ENCODE data around the gene TSEN2.

The TSEN2 gene

DNA sequence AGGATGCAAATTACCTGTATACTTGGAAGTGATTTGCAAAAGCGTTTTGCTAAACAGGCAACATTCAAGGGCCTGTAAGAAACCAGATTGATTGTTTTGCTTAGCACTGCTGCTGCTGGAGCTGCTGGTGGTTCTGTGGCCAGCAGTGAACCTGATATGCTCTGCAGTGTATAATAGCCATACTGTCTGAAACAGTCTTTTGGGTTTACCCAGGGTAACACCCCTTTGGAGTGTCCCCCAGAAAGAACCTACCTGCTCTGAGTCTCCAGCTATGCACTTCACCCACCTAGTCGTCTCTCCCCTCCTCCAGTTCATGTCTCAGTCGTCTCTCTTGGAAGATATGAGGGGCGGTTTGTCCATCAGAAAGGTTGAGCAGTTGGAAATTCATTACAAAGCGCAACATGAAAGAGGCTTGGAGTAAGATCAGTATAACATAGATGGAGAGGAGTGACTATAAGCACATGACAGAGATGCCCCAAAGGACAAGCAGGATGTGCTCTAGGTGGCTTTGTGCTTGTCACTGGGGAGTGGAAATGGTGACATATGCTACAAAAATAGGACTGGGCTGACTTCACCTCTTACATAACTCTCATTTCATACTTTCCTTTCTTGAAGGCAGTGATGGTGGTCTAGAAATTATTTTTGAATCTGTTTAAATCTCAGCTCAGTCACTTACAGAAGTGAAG is 76.4 kb downstream of the TSEN2 start:
- DNase-seq (ENCODE audit: low spot score), result no peak
- H4K8ac ChIP-seq (ENCODE audit: low read depth, low read length), result no peak overlapping the region
- peaks cover 0 to 3% of the 10 kb centered on the region in 2 donors for H3K9me3 ChIP-seq (replicated peaks in 1 of 2; ENCODE audit: control insufficient read depth in 2 of 2, insufficient read depth in 1 of 2, low read depth in 1 of 2, low read length in 2 of 2)
- peaks cover 0 to under 1% (median 0%) of the 10 kb centered on the region in 3 experiments for H3K27me3 ChIP-seq (ENCODE audit: control insufficient read depth in 3 of 3, insufficient read depth in 3 of 3, low read depth in 1 of 3, low read length in 3 of 3)
- H2AFZ ChIP-seq (ENCODE audit: low read length), result no peak overlapping the region
- peaks cover 8% of the 10 kb centered on the region for H3K79me1 ChIP-seq (ENCODE audit: low read depth, low read length)
- no CpG with 5 or more reads among the region's 5 CpGs for WGBS, 2 donors (ENCODE audit: extremely low coverage in 2 of 2, insufficient read length in 2 of 2, insufficient replicate concordance in 1 of 2)
- no peak overlapping the region for H3K27ac ChIP-seq (replicated peaks; ENCODE audit: low read length)
- no peak overlapping the region for H3K4ac ChIP-seq (ENCODE audit: low read length)
- no peak overlapping the region for H2BK5ac ChIP-seq (ENCODE audit: low read length)
- H2BK15ac ChIP-seq (ENCODE audit: low read length), result no peak overlapping the region
- no peak overlapping the region for H4K91ac ChIP-seq (ENCODE audit: low read depth, low read length, poor library complexity)
- no peak overlapping the region for H2BK12ac ChIP-seq (ENCODE audit: low read length)
- peaks cover 7 to 28% of the 10 kb centered on the region in 2 donors for H3K4me1 ChIP-seq (ENCODE audit: control insufficient read depth in 2 of 2, insufficient read depth in 1 of 2, low read depth in 1 of 2, low read length in 2 of 2)
- H3K9ac ChIP-seq (ENCODE audit: low read depth, low read length, poor library complexity), result no peak overlapping the region
- no peak overlapping the region for H3K23ac ChIP-seq (ENCODE audit: low read depth, low read length, poor library complexity)
- H3K4me2 ChIP-seq (ENCODE audit: insufficient read depth, low read length, poor library complexity, severe bottlenecking), result no peak overlapping the region
- H2BK120ac ChIP-seq (ENCODE audit: low read depth, low read length), result no peak overlapping the region
- no peak overlapping the region for H3K18ac ChIP-seq (ENCODE audit: low read length)
- no peaks in the 10 kb centered on the region for H3K36me3 ChIP-seq (replicated peaks in 1 of 2; ENCODE audit: control insufficient read depth in 2 of 2, insufficient read depth in 2 of 2, low read length in 2 of 2)
- H3K4me3 ChIP-seq (ENCODE audit: low read length in 2 of 2), result no peak overlapping the region
- no peak overlapping the region for H2AK5ac ChIP-seq (ENCODE audit: low read depth, low read length)
- H3K14ac ChIP-seq (ENCODE audit: low read length), result no peak overlapping the region

DNA sequence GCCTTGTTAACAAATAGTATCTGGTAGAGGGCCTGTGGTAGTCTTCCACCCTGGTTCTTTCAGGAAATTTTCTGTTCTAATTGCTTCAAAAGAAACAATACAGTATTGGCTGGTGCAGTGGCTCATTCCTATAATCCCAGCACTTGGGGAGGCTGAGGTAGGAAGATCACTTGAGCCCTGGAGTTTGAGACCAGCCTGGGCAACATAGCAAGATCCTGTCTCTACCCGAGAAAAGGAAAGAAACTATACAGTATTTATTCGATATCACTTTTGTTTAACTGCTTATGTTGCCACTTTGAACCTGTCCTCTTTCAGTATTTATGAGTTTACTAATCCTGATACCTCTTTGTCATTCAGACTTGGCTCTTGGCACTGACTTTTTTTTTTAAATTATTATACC is 77.1 kb downstream of the TSEN2 start:
- Histone ChIP-seq H3K4me3 (ENCODE audit: low read length in 2 of 2) (no peak overlapping the region), H2AK5ac (ENCODE audit: low read depth, low read length) (no peak overlapping the region), H3K27me3 (ENCODE audit: control insufficient read depth in 3 of 3, insufficient read depth in 3 of 3, low read depth in 1 of 3, low read length in 3 of 3) (no peaks in the 10 kb centered on the region), H3K14ac (ENCODE audit: low read length) (no peak overlapping the region), H3K36me3 (replicated peaks in 1 of 2; ENCODE audit: control insufficient read depth in 2 of 2, insufficient read depth in 2 of 2, low read length in 2 of 2) (no peaks in the 10 kb centered on the region), H3K4me1 (ENCODE audit: control insufficient read depth in 2 of 2, insufficient read depth in 1 of 2, low read depth in 1 of 2, low read length in 2 of 2) (peaks cover 7 to 28% of the 10 kb centered on the region in 2 donors), H3K9me3 (replicated peaks in 1 of 2; ENCODE audit: control insufficient read depth in 2 of 2, insufficient read depth in 1 of 2, low read depth in 1 of 2, low read length in 2 of 2) (peaks cover 0 to 9% of the 10 kb centered on the region in 2 donors), H3K23ac (ENCODE audit: low read depth, low read length, poor library complexity) (no peak overlapping the region), H2BK120ac (ENCODE audit: low read depth, low read length) (no peak overlapping the region), H4K8ac (ENCODE audit: low read depth, low read length) (no peak overlapping the region), H2AFZ (ENCODE audit: low read length) (no peak overlapping the region), H2BK5ac (ENCODE audit: low read length) (no peak overlapping the region), H3K27ac (replicated peaks; ENCODE audit: low read length) (no peak overlapping the region), H2BK15ac (ENCODE audit: low read length) (no peak overlapping the region), H2BK12ac (ENCODE audit: low read length) (no peak overlapping the region), H3K18ac (ENCODE audit: low read length) (no peak overlapping the region), H3K4me2 (ENCODE audit: insufficient read depth, low read length, poor library complexity, severe bottlenecking) (no peak overlapping the region), H3K4ac (ENCODE audit: low read length) (no peak overlapping the region), H4K91ac (ENCODE audit: low read depth, low read length, poor library complexity) (no peak overlapping the region), H3K79me1 (ENCODE audit: low read depth, low read length) (peaks cover 8% of the 10 kb centered on the region), H3K9ac (ENCODE audit: low read depth, low read length, poor library complexity) (no peak overlapping the region)
- WGBS, 2 donors (ENCODE audit: extremely low coverage in 2 of 2, insufficient read length in 2 of 2, insufficient replicate concordance in 1 of 2), result no CpG with 5 or more reads among the region's 2 CpGs
- DNase-seq (ENCODE audit: low spot score), result no peak

DNA sequence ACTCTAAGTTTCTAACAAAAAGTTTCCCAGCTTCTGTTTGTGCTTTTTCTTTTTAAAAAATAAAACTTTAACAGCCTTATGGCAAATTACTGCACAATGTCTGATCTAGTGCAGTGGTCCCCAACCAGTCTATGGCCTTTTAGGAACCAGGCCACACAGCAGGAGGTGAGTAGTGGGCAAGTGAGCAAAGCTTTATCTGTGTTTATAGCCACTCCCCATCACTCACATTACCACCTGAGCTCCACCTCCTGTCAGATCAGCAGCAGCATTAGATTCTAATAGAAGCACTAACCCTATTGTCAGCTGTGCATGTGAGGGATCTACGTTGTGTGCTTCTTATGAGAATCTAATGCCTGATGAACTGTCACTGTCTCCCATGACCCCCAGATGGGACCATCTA is 78.2 kb downstream of the TSEN2 start:
- WGBS, 2 donors (ENCODE audit: extremely low coverage in 2 of 2, insufficient read length in 2 of 2, insufficient replicate concordance in 1 of 2), result no CpG with 5 or more reads among the region's 1 CpG
- Histone ChIP-seq H2BK12ac (ENCODE audit: low read length) (no peak overlapping the region), H2AK5ac (ENCODE audit: low read depth, low read length) (no peak overlapping the region), H3K9ac (ENCODE audit: low read depth, low read length, poor library complexity) (no peak overlapping the region), H4K91ac (ENCODE audit: low read depth, low read length, poor library complexity) (no peak overlapping the region), H3K23ac (ENCODE audit: low read depth, low read length, poor library complexity) (no peak overlapping the region), H3K4ac (ENCODE audit: low read length) (no peak overlapping the region), H3K4me2 (ENCODE audit: insufficient read depth, low read length, poor library complexity, severe bottlenecking) (peak overlapping the region; percentile 35), H2BK120ac (ENCODE audit: low read depth, low read length) (no peak overlapping the region), H3K4me1 (ENCODE audit: control insufficient read depth in 2 of 2, insufficient read depth in 1 of 2, low read depth in 1 of 2, low read length in 2 of 2) (peaks cover 7 to 28% of the 10 kb centered on the region in 2 donors), H3K27me3 (ENCODE audit: control insufficient read depth in 3 of 3, insufficient read depth in 3 of 3, low read depth in 1 of 3, low read length in 3 of 3) (no peaks in the 10 kb centered on the region), H3K14ac (ENCODE audit: low read length) (no peak overlapping the region), H4K8ac (ENCODE audit: low read depth, low read length) (no peak overlapping the region), H3K79me1 (ENCODE audit: low read depth, low read length) (peaks cover 5% of the 10 kb centered on the region), H2AFZ (ENCODE audit: low read length) (no peak overlapping the region), H3K9me3 (replicated peaks in 1 of 2; ENCODE audit: control insufficient read depth in 2 of 2, insufficient read depth in 1 of 2, low read depth in 1 of 2, low read length in 2 of 2) (peaks cover 0 to 13% of the 10 kb centered on the region in 2 donors), H2BK15ac (ENCODE audit: low read length) (no peak overlapping the region), H2BK5ac (ENCODE audit: low read length) (no peak overlapping the region), H3K36me3 (replicated peaks in 1 of 2; ENCODE audit: control insufficient read depth in 2 of 2, insufficient read depth in 2 of 2, low read length in 2 of 2) (no peaks in the 10 kb centered on the region), H3K27ac (replicated peaks; ENCODE audit: low read length) (no peak overlapping the region), H3K4me3 (ENCODE audit: low read length in 2 of 2) (no peak overlapping the region), H3K18ac (ENCODE audit: low read length) (no peak overlapping the region)
- no peak for DNase-seq (ENCODE audit: low spot score)

DNA sequence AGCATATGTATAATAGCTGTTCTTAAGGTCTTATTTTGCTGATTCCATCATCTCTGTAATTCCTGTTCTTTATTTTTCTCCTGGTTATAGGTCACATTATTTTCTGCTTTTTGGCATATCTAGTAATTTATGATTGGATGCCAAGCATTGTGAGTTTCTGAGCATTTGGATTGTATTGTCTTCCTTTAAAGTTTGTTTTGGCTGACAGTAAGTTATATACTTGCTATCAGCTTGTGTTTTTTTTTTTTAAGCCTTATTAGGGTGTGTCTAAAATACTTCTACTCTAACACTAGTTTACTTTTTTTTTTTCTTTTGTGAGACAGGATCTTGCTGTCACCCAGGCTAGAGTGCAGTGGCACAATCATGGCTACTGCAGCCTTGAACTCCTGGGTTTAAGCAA is 82.7 kb downstream of the TSEN2 start:
- Histone ChIP-seq H4K91ac (ENCODE audit: low read depth, low read length, poor library complexity) (no peak overlapping the region), H3K27me3 (ENCODE audit: control insufficient read depth in 3 of 3, insufficient read depth in 3 of 3, low read depth in 1 of 3, low read length in 3 of 3) (no peaks in the 10 kb centered on the region), H3K4ac (ENCODE audit: low read length) (no peak overlapping the region), H3K27ac (replicated peaks; ENCODE audit: low read length) (no peak overlapping the region), H3K4me2 (ENCODE audit: insufficient read depth, low read length, poor library complexity, severe bottlenecking) (no peak overlapping the region), H3K14ac (ENCODE audit: low read length) (no peak overlapping the region), H3K36me3 (replicated peaks in 1 of 2; ENCODE audit: control insufficient read depth in 2 of 2, insufficient read depth in 2 of 2, low read length in 2 of 2) (peaks cover 11 to 34% of the 10 kb centered on the region in 2 donors), H3K9ac (ENCODE audit: low read depth, low read length, poor library complexity) (no peak overlapping the region), H3K79me1 (ENCODE audit: low read depth, low read length) (peaks cover 3% of the 10 kb centered on the region), H3K4me3 (ENCODE audit: low read length in 2 of 2) (no peak overlapping the region), H3K4me1 (ENCODE audit: control insufficient read depth in 2 of 2, insufficient read depth in 1 of 2, low read depth in 1 of 2, low read length in 2 of 2) (peaks cover 5 to 12% of the 10 kb centered on the region in 2 donors), H2AK5ac (ENCODE audit: low read depth, low read length) (no peak overlapping the region), H2BK15ac (ENCODE audit: low read length) (no peak overlapping the region), H3K9me3 (replicated peaks in 1 of 2; ENCODE audit: control insufficient read depth in 2 of 2, insufficient read depth in 1 of 2, low read depth in 1 of 2, low read length in 2 of 2) (peaks cover 0 to 13% of the 10 kb centered on the region in 2 donors), H3K18ac (ENCODE audit: low read length) (no peak overlapping the region), H4K8ac (ENCODE audit: low read depth, low read length) (no peak overlapping the region), H2AFZ (ENCODE audit: low read length) (no peak overlapping the region), H2BK5ac (ENCODE audit: low read length) (no peak overlapping the region), H2BK12ac (ENCODE audit: low read length) (no peak overlapping the region), H3K23ac (ENCODE audit: low read depth, low read length, poor library complexity) (no peak overlapping the region), H2BK120ac (ENCODE audit: low read depth, low read length) (no peak overlapping the region)
- DNase-seq (ENCODE audit: low spot score), result no peak
